ENCODE measurements around the gene NSMCE1.

The NSMCE1 gene

GRCh38 chr16:27191352-27191924, 77.1 kb downstream of the NSMCE1 start:
- DNase-seq: no peak

GRCh38 chr16:27190316-27190871, 78.2 kb downstream of the NSMCE1 start:
- DNase-seq: no peak

- no peak for DNase-seq
These were observed 79.1 kb downstream of the NSMCE1 start for GRCh38 chr16:27189335-27189972.

GRCh38 chr16:27188633-27189032, 79.9 kb downstream of the NSMCE1 start:
- DNase-seq: no peak

- no peak for DNase-seq
These were observed 82.8 kb downstream of the NSMCE1 start for GRCh38 chr16:27185776-27186130.

- no peak for DNase-seq
These were observed 85.6 kb downstream of the NSMCE1 start for GRCh38 chr16:27182906-27183405.

- no peak for DNase-seq
These were observed 87.4 kb downstream of the NSMCE1 start for GRCh38 chr16:27181019-27181790.

- DNase-seq: peak; percentile 83
These were observed 89.0 kb downstream of the NSMCE1 start for GRCh38 chr16:27179500-27180072.

- no peak for DNase-seq
These were observed 91.4 kb downstream of the NSMCE1 start for GRCh38 chr16:27177031-27177774.

GRCh38 chr16:27175888-27176287, 92.7 kb downstream of the NSMCE1 start:
- no peak for DNase-seq
